ENCODE data around the gene SPRED3.

DNA sequence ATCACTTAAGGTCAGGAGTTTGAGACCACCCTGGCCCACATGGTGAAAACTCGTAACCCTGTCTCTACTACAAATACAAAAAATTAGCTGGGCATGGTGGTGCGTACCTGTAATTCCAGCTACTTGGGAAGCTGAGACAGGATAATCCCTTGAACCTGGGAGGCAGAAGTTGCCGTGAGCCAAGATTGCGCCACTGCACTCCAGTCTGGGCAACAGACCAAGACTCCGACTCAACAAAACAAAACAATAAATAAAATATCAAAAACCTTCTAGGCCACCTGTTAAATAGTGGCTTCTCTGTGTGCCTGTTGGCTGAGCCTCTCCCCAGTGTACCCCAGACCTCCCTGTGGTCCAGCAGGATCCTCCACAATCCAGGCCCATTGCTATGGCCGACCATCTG is 17.4 kb upstream of the SPRED3 start:
- TF ChIP-seq, protein P1, sequence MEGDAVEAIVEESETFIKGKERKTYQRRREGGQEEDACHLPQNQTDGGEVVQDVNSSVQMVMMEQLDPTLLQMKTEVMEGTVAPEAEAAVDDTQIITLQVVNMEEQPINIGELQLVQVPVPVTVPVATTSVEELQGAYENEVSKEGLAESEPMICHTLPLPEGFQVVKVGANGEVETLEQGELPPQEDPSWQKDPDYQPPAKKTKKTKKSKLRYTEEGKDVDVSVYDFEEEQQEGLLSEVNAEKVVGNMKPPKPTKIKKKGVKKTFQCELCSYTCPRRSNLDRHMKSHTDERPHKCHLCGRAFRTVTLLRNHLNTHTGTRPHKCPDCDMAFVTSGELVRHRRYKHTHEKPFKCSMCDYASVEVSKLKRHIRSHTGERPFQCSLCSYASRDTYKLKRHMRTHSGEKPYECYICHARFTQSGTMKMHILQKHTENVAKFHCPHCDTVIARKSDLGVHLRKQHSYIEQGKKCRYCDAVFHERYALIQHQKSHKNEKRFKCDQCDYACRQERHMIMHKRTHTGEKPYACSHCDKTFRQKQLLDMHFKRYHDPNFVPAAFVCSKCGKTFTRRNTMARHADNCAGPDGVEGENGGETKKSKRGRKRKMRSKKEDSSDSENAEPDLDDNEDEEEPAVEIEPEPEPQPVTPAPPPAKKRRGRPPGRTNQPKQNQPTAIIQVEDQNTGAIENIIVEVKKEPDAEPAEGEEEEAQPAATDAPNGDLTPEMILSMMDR (conservative IDR thresholded peaks at IDR 0.05; ENCODE audit: low read length), result no peak
- TF ChIP-seq EZH2phosphoT487 (IDR thresholded peaks at IDR 0.05; ENCODE audit: borderline replicate concordance), result no peak
